AG09319 (cell line): Measurements from ENCODE around the gene ALOX12B.

Experiments used
- DNase-seq: peaks from one replicate; pipeline ENCODE4 v3.0.0-alpha.2; 2010; ENCODE audit warnings: low read depth; ENCODE audit errors: extremely low read depth
- CTCF ChIP-seq: IDR thresholded peaks from 2 replicates; pipeline ENCODE4 v1.5.1; 2011; ENCODE audit warnings: low read depth, mild to moderate bottlenecking, inconsistent platforms, low read length, moderate library complexity

The ALOX12B gene

GRCh38 chr17:8087075-8087951, at the start of gene ALOX12B:
ALOX12B (minus strand) TSS chr17:8087716; CDS start chr17:8087442, 274 bp downstream.
- no peak for DNase-seq
- TF ChIP-seq CTCF: no peak

- no peak for TF ChIP-seq CTCF
- DNase-seq: no peak
Measured at GRCh38 chr17:8133941-8134340, 46.4 kb upstream of the ALOX12B start.

DNA sequence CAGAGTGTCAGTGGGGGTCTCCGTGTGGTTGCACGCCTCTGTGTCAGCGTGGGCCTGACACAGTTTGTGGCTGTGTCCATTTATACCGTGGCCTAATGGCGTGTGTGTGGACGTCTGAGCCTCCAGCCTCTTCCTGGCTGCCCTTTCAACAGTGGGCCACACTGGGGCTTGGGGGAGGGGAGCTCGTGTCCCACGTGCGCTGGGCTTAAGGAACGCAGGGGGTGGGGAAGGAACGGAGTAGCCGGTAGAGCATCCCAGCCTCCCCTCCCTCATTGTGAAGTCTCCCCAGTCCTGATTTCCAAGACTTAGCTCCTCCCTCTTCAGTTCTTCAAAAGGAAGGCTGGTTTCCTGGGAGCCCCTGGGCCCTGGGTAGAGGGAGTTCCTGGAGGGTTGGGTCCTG, 45.9 kb upstream of the ALOX12B start:
- DNase-seq: no peak
- no peak for TF ChIP-seq CTCF

DNA sequence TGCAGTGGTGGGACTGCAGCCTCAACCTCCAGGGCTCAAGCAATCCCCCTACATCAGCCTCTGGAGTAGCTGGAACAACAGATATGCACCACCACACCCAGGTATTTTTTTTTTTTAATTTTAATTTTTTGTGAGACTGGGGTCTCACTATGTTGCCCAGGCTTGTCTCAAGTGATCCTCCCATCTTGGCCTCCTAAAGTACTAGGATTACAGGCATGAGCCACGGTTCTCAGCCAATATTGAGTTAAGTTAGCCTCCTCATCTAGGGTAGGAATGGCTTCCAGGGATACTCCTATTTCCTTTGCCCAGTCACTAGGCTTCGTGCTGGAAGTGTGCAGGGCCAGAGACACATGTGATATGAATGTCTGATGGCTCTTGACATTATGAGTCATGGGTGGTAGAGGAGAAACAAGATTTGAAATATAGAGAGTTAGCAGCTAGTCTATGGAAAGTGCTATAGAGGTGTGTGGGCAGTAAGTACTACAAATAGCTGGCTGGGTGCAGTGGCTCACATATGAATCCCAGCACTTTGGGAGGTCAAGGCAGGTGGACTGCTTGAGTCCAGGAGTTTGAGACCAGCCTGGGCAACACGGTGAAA, 44.4 kb upstream of the ALOX12B start:
- TF ChIP-seq CTCF: no peak
- DNase-seq: no peak

- DNase-seq: no peak
- no peak for TF ChIP-seq CTCF
Measured at GRCh38 chr17:8128125-8128784, 40.7 kb upstream of the ALOX12B start.

- no peak for TF ChIP-seq CTCF
- no peak for DNase-seq
Measured at GRCh38 chr17:8126491-8127066, 39.1 kb upstream of the ALOX12B start.
